HCT116 (cell line): ENCODE data around the gene CELF4. TPM values are rescaled to one million over a fixed set of nuclear protein-coding genes. Genes with fewer than 3 reads are reported as not detected.

Experiments used
- ATAC-seq: fragments of 200-7000 bp; cut with Tn5 transposase; 2 replicates; pipeline ENCODE4 v1.9.1; 2020; ENCODE audit warnings: mild to moderate bottlenecking, moderate library complexity
- BruUV-seq: library from RNA; stranded (reverse); fragments of 400-500 nt; replicated peaks from 2 replicates; lab custom pipeline; 2021; lab: Mats Ljungman, UMichigan
- CTCF ChIA-PET: fragments of 300-600 bp; sonication (Branson Sonifier 250); formaldehyde crosslinking; loops from one replicate; lab custom pipeline; 2021; ENCODE audit warnings: antibody characterized with exemption; lab: Charles Lee
- POLR2A ChIA-PET: fragments of 300-600, 350-600 bp; sonication (Branson Sonifier 250); formaldehyde crosslinking; loops from one replicate; lab custom pipeline; 2021; ENCODE audit warnings: antibody characterized with exemption; lab: Charles Lee
- RAD21 ChIA-PET, 2 experiments: fragments of 300-600 bp; sonication (Branson Sonifier 250); formaldehyde crosslinking; loops; one replicate each; lab custom pipeline; 2023; ENCODE audit warnings: low total read pairs in 2 of 2; ENCODE audit not compliant: uncharacterized antibody in 2 of 2, unreplicated experiment in 2 of 2, low non-redundant PET in 1 of 2; lab: Charles Lee
- DNase-seq: peaks from one replicate; pipeline ENCODE4 v3.0.0-alpha.2; 2010; ENCODE audit warnings: low read depth, low spot score
- H2AFZ ChIP-seq: fragments of 200-600 bp; shearing (Covaris generic), sonication (generic); 2 replicates; pipeline ENCODE4 v1.6.1; 2017; ENCODE audit warnings: low read depth, mixed run types, mixed read lengths, antibody characterized with exemption, low read length; ENCODE audit not compliant: poor library complexity, severe bottlenecking
- H3K27ac ChIP-seq: 2 replicates; pipeline ENCODE4 v1.5.1; 2012; ENCODE audit warnings: low read depth, low read length
- H3K27me3 ChIP-seq: fragments of 200-600 bp; sonication (generic); 2 replicates; pipeline ENCODE4 v1.6.1; 2016; ENCODE audit warnings: mixed run types, low read length, mixed read lengths; ENCODE audit not compliant: insufficient read depth
- H3K36me3 ChIP-seq, 2 experiments: fragments of 200-500 bp in 1 of 2; fragments of 200-600 bp in 1 of 2; sonication (Bioruptor generic) in 1 of 2; sonication (generic) in 1 of 2; 2 replicates each; pipeline versions ENCODE4 v1.5.1 to v1.6.1; 2014 to 2016; ENCODE audit warnings: low read length in 2 of 2, inconsistent platforms in 1 of 2, mixed read lengths in 1 of 2, mixed run types in 1 of 2; ENCODE audit not compliant: insufficient read depth in 2 of 2, control insufficient read depth in 1 of 2
- H3K4me1 ChIP-seq, 2 experiments: fragments of 200-600 bp in 1 of 2; sonication (generic) in 1 of 2; 2 replicates each; pipeline versions ENCODE4 v1.5.1 to v1.6.1; 2012 to 2017; ENCODE audit warnings: low read length in 2 of 2, inconsistent platforms in 1 of 2, mild to moderate bottlenecking in 1 of 2, mixed read lengths in 1 of 2, mixed run types in 1 of 2, moderate library complexity in 1 of 2; ENCODE audit not compliant: insufficient read depth in 2 of 2, control insufficient read depth in 1 of 2
- H3K4me2 ChIP-seq: fragments of 200-600 bp; sonication (generic); 2 replicates; pipeline ENCODE4 v1.6.1; 2017; ENCODE audit warnings: mixed run types, low read length, mixed read lengths
- H3K4me3 ChIP-seq, 2 experiments: fragments of 200-600 bp in 1 of 2; sonication (generic) in 1 of 2; replicated peaks in 1 of 2; 2 replicates each; pipeline ENCODE4 v1.5.1; 2011 to 2016; ENCODE audit warnings: low read length in 2 of 2, control low read depth in 1 of 2, low read depth in 1 of 2, mild to moderate bottlenecking in 1 of 2, mixed read lengths in 1 of 2, mixed run types in 1 of 2
- H3K79me2 ChIP-seq: fragments of 200-600 bp; sonication (generic); 2 replicates; pipeline ENCODE4 v1.6.1; 2017; ENCODE audit warnings: mild to moderate bottlenecking, mixed run types, low read length, moderate library complexity, mixed read lengths; ENCODE audit not compliant: insufficient read depth
- H3K9ac ChIP-seq: fragments of 200-600 bp; sonication (generic); 2 replicates; pipeline ENCODE4 v1.6.1; 2016; ENCODE audit warnings: low read length, mixed read lengths
- H3K9me2 ChIP-seq: fragments of 200-600 bp; sonication (generic), shearing (Covaris generic); 2 replicates; pipeline ENCODE4 v1.6.1; 2017; ENCODE audit warnings: mixed run types, mild to moderate bottlenecking, moderate library complexity; ENCODE audit not compliant: insufficient read depth
- H3K9me3 ChIP-seq, 2 experiments: fragments of 200-500 bp in 1 of 2; fragments of 200-600 bp in 1 of 2; sonication (Bioruptor generic) in 1 of 2; sonication (generic) in 1 of 2; 2 replicates each; pipeline ENCODE4 v1.6.1; 2014 to 2017; ENCODE audit warnings: low read length in 2 of 2, mixed read lengths in 2 of 2, inconsistent platforms in 1 of 2, low read depth in 1 of 2, mild to moderate bottlenecking in 1 of 2, mixed run types in 1 of 2, moderate library complexity in 1 of 2; ENCODE audit not compliant: control insufficient read depth in 1 of 2, insufficient read depth in 1 of 2
- H4K20me1 ChIP-seq: fragments of 200-600 bp; sonication (generic), shearing (Covaris generic); 2 replicates; pipeline ENCODE4 v1.6.1; 2017; ENCODE audit warnings: mixed run types, mild to moderate bottlenecking, moderate library complexity; ENCODE audit not compliant: insufficient read depth
- CBX3 ChIP-seq: IDR thresholded peaks from 2 replicates; pipeline ENCODE4 v1.6.1; 2012; ENCODE audit warnings: low read depth
- CEBPB ChIP-seq: IDR thresholded peaks from 2 replicates; pipeline ENCODE4 v1.6.1; 2012; ENCODE audit warnings: low read depth
- ELF1 ChIP-seq: IDR thresholded peaks from 2 replicates; pipeline ENCODE4 v1.6.1; 2012; ENCODE audit warnings: low read depth, borderline replicate concordance
- EZH2 ChIP-seq: fragments of 200-600 bp; sonication (generic); IDR thresholded peaks from 2 replicates; pipeline ENCODE4 v1.6.1; 2017; ENCODE audit warnings: antibody characterized with exemption, mixed run types
- EZH2phosphoT487 ChIP-seq: fragments of 200-600 bp; IDR thresholded peaks from 2 replicates; pipeline ENCODE4 v1.6.1; 2018; ENCODE audit warnings: antibody characterized with exemption, borderline replicate concordance
- FOSL1 ChIP-seq: IDR thresholded peaks from 2 replicates; pipeline ENCODE4 v1.6.1; 2012; ENCODE audit warnings: low read depth
- JUND ChIP-seq: IDR thresholded peaks from 2 replicates; pipeline ENCODE4 v1.6.1; 2012
- POLR2AphosphoS5 ChIP-seq: IDR thresholded peaks from 2 replicates; pipeline ENCODE4 v1.6.1; 2011; ENCODE audit warnings: mild to moderate bottlenecking, low read depth, low read length, moderate library complexity
- RAD21 ChIP-seq: IDR thresholded peaks from 2 replicates; pipeline ENCODE4 v1.6.1; 2012; ENCODE audit warnings: low read depth, mild to moderate bottlenecking
- SIN3A ChIP-seq: IDR thresholded peaks from 2 replicates; pipeline ENCODE4 v1.6.1; 2012; ENCODE audit warnings: low read depth
- SP1 ChIP-seq: IDR thresholded peaks from 2 replicates; pipeline ENCODE4 v1.6.1; 2012; ENCODE audit warnings: low read depth
- SRF ChIP-seq: IDR thresholded peaks from 2 replicates; pipeline ENCODE4 v1.6.1; 2012; ENCODE audit warnings: low read depth
- YY1 ChIP-seq: IDR thresholded peaks from 2 replicates; pipeline ENCODE4 v1.6.1; 2011; ENCODE audit warnings: low read length, low read depth, moderate library complexity, mild to moderate bottlenecking; ENCODE audit not compliant: insufficient replicate concordance; ENCODE audit errors: extremely low read depth
- ZFX ChIP-seq: fragments of 450-650 bp; IDR thresholded peaks from 2 replicates; pipeline ENCODE4 v1.6.1; 2017
- intact Hi-C: fragments of 100-400 bp; cut with micrococcal nuclease; formaldehyde crosslinking; loops from 2 replicates; pipeline ENCODE4 v1.10.0; 2022
- total RNA-seq: library from RNA; stranded (reverse); gene quantifications from one replicate; pipeline ENCODE4 v1.2.1, GENCODE V29; 2021; ENCODE audit not compliant: unreplicated experiment
- TF ChIP-seq, protein P1 (sequence below): IDR thresholded peaks from 2 replicates; pipeline ENCODE4 v1.6.1; 2011; ENCODE audit warnings: mild to moderate bottlenecking, low read length, moderate library complexity; ENCODE audit not compliant: insufficient replicate concordance; ENCODE audit errors: extremely low read depth
- TF ChIP-seq, protein P2 (sequence below): IDR thresholded peaks from 2 replicates; pipeline ENCODE4 v1.6.1; 2012; ENCODE audit warnings: low read depth
- TF ChIP-seq, protein P3 (sequence below): IDR thresholded peaks from 2 replicates; pipeline ENCODE4 v1.6.1; 2012
- TF ChIP-seq, protein P4 (sequence below), 3 experiments: fragments of 200-600 bp in 1 of 3; sonication (generic) in 1 of 3; IDR thresholded peaks in 2 of 3; conservative IDR thresholded peaks in 1 of 3; 2 replicates each; pipeline ENCODE4 v1.5.1; 2012 to 2017; ENCODE audit warnings: low read depth in 2 of 3, low read length in 2 of 3, antibody characterized with exemption in 1 of 3, borderline replicate concordance in 1 of 3, control low read depth in 1 of 3, mild to moderate bottlenecking in 1 of 3, mixed read lengths in 1 of 3, mixed run types in 1 of 3, moderate library complexity in 1 of 3; ENCODE audit not compliant: insufficient read depth in 1 of 3
- TF ChIP-seq, protein P5 (sequence below): IDR thresholded peaks from 2 replicates; pipeline ENCODE4 v1.6.1; 2012

CELF4 gene
- total RNA-seq, 1 experiment from 2014 or later = not detected

DNA sequence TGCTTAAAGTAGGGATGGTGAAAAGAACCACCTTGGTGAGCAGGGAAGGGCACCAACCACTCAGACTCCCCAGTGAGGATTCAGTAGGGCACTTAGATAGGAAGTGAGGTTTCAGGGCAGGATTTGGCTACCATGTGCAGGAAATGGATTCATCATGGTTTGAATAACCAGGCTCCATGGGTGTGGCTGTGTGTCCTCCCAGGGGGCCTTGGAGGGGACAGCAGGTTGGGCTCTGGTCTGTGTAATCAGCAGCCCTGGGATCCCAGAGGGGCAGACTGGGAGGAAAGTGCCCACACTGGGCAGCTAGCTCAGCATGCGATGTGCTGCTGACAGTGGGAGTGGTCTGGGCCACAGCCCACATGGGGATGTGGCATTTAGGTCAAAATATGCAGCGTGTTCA lies 224.6 kb downstream of the CELF4 start:
- ATAC-seq = no peak
- Histone ChIP-seq H2AFZ (no peak overlapping the region), H3K4me2 (no peak overlapping the region), H3K4me1 (no peaks in the 10 kb centered on the region), H3K36me3 (no peaks in the 10 kb centered on the region), H3K9me3 (no peaks in the 10 kb centered on the region), H3K9me2 (no peaks in the 10 kb centered on the region), H3K4me3 (no peak overlapping the region), H3K79me2 (no peaks in the 10 kb centered on the region), H3K27me3 (peaks cover 21% of the 10 kb centered on the region; the same call in 1 of the 2 replicates), H3K9ac (no peak overlapping the region), H4K20me1 (no peaks in the 10 kb centered on the region), H3K27ac (no peak overlapping the region)
- ChIA-PET CTCF (no interaction called here), RAD21 (no interaction called here), POLR2A (no interaction called here)
- DNase-seq = no peak
- intact Hi-C loops = no loop called here
- BruUV-seq = no TSS peak
- TF ChIP-seq, protein P1, sequence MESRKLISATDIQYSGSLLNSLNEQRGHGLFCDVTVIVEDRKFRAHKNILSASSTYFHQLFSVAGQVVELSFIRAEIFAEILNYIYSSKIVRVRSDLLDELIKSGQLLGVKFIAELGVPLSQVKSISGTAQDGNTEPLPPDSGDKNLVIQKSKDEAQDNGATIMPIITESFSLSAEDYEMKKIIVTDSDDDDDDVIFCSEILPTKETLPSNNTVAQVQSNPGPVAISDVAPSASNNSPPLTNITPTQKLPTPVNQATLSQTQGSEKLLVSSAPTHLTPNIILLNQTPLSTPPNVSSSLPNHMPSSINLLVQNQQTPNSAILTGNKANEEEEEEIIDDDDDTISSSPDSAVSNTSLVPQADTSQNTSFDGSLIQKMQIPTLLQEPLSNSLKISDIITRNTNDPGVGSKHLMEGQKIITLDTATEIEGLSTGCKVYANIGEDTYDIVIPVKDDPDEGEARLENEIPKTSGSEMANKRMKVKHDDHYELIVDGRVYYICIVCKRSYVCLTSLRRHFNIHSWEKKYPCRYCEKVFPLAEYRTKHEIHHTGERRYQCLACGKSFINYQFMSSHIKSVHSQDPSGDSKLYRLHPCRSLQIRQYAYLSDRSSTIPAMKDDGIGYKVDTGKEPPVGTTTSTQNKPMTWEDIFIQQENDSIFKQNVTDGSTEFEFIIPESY = no peak
- TF ChIP-seq CEBPB = no peak
- TF ChIP-seq RAD21 = no peak
- TF ChIP-seq, protein P2, sequence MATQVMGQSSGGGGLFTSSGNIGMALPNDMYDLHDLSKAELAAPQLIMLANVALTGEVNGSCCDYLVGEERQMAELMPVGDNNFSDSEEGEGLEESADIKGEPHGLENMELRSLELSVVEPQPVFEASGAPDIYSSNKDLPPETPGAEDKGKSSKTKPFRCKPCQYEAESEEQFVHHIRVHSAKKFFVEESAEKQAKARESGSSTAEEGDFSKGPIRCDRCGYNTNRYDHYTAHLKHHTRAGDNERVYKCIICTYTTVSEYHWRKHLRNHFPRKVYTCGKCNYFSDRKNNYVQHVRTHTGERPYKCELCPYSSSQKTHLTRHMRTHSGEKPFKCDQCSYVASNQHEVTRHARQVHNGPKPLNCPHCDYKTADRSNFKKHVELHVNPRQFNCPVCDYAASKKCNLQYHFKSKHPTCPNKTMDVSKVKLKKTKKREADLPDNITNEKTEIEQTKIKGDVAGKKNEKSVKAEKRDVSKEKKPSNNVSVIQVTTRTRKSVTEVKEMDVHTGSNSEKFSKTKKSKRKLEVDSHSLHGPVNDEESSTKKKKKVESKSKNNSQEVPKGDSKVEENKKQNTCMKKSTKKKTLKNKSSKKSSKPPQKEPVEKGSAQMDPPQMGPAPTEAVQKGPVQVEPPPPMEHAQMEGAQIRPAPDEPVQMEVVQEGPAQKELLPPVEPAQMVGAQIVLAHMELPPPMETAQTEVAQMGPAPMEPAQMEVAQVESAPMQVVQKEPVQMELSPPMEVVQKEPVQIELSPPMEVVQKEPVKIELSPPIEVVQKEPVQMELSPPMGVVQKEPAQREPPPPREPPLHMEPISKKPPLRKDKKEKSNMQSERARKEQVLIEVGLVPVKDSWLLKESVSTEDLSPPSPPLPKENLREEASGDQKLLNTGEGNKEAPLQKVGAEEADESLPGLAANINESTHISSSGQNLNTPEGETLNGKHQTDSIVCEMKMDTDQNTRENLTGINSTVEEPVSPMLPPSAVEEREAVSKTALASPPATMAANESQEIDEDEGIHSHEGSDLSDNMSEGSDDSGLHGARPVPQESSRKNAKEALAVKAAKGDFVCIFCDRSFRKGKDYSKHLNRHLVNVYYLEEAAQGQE = no peak
- TF ChIP-seq, protein P3, sequence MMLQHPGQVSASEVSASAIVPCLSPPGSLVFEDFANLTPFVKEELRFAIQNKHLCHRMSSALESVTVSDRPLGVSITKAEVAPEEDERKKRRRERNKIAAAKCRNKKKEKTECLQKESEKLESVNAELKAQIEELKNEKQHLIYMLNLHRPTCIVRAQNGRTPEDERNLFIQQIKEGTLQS = no peak
- no peak for TF ChIP-seq ZFX
- no peak for TF ChIP-seq POLR2AphosphoS5
- TF ChIP-seq, protein P4, sequence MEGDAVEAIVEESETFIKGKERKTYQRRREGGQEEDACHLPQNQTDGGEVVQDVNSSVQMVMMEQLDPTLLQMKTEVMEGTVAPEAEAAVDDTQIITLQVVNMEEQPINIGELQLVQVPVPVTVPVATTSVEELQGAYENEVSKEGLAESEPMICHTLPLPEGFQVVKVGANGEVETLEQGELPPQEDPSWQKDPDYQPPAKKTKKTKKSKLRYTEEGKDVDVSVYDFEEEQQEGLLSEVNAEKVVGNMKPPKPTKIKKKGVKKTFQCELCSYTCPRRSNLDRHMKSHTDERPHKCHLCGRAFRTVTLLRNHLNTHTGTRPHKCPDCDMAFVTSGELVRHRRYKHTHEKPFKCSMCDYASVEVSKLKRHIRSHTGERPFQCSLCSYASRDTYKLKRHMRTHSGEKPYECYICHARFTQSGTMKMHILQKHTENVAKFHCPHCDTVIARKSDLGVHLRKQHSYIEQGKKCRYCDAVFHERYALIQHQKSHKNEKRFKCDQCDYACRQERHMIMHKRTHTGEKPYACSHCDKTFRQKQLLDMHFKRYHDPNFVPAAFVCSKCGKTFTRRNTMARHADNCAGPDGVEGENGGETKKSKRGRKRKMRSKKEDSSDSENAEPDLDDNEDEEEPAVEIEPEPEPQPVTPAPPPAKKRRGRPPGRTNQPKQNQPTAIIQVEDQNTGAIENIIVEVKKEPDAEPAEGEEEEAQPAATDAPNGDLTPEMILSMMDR (IDR thresholded peaks at IDR 0.05 in 2 of 3, conservative IDR thresholded peaks at IDR 0.05 in 1 of 3; ENCODE audit: borderline replicate concordance in 1 of 3, insufficient read depth in 1 of 3, low read depth in 2 of 3, low read length in 2 of 3) = no peak
- TF ChIP-seq ELF1 = no peak
- TF ChIP-seq FOSL1 = no peak
- no peak for TF ChIP-seq SIN3A
- no peak for TF ChIP-seq YY1
- no peak for TF ChIP-seq CBX3
- TF ChIP-seq SRF = no peak
- TF ChIP-seq, protein P5, sequence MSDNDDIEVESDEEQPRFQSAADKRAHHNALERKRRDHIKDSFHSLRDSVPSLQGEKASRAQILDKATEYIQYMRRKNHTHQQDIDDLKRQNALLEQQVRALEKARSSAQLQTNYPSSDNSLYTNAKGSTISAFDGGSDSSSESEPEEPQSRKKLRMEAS = no peak
- no peak for TF ChIP-seq EZH2phosphoT487
- TF ChIP-seq EZH2 = no peak
- no peak for TF ChIP-seq JUND
- no peak for TF ChIP-seq SP1
